Esophagus squamous epithelium (tissue), 5 donors: ENCODE results near the gene PTPRM. TPM values are rescaled to one million over a fixed set of nuclear protein-coding genes. Genes with fewer than 3 reads are reported as not detected.

Source experiments
- DNase-seq: peaks from one replicate; lab custom pipeline; 2025; lab: John Stamatoyannopoulos, UW
- H3K27ac ChIP-seq, 4 donors: fragments of 200-600 bp; sonication (generic); one replicate each; pipeline ENCODE4 v1.5.1; 2016 to 2019; ENCODE audit warnings: mild to moderate bottlenecking in 1 of 4
- H3K27me3 ChIP-seq, 4 donors: fragments of 200-600 bp; sonication (generic); 1 replicate in 3 of 4; 2 replicates in 1 of 4; pipeline versions ENCODE4 v1.5.1 to v1.6.0; 2017 to 2021; ENCODE audit warnings: antibody characterized with exemption in 1 of 4
- H3K36me3 ChIP-seq, 3 donors: fragments of 200-600 bp; sonication (generic); one replicate each; pipeline ENCODE4 v1.5.1; 2016 to 2019
- H3K4me1 ChIP-seq, 3 donors: fragments of 200-600 bp; sonication (generic); one replicate each; pipeline ENCODE4 v1.5.1; 2017 to 2019
- H3K4me3 ChIP-seq, 4 donors: fragments of 200-600 bp; sonication (generic); 1 replicate in 3 of 4; 2 replicates in 1 of 4; pipeline ENCODE4 v1.5.1; 2016 to 2019; ENCODE audit warnings: mild to moderate bottlenecking in 2 of 4, moderate library complexity in 1 of 4
- H3K9me3 ChIP-seq, 3 donors: fragments of 200-600 bp; sonication (generic); one replicate each; pipeline ENCODE4 v1.5.1; 2016 to 2019
- CTCF ChIP-seq, 6 experiments: fragments of 450-650 bp in 4 of 6; fragments of 200-600 bp in 2 of 6; sonication (generic) in 2 of 6; IDR thresholded peaks; one replicate each; pipeline ENCODE4 v1.5.1; 2016 to 2019; ENCODE audit warnings: antibody characterized with exemption in 6 of 6, mild to moderate bottlenecking in 4 of 6, moderate library complexity in 4 of 6
- POLR2A ChIP-seq, 4 donors: fragments of 450-650 bp; IDR thresholded peaks; one replicate each; pipeline ENCODE4 v1.6.1; 2017; ENCODE audit warnings: antibody characterized with exemption in 4 of 4, mild to moderate bottlenecking in 4 of 4, moderate library complexity in 3 of 4
- WGBS, 2 donors: methylation state at CpG; one replicate each; pipeline ENCODE4 v1.1.5; 2018; 5-methylcytosine and 5-hydroxymethylcytosine counted together
- intact Hi-C: fragments of 100-400 bp; cut with DNase I; formaldehyde crosslinking; loops from one replicate; pipeline ENCODE4 v1.15.0; 2022
- total RNA-seq, 4 donors: library from RNA; depleted of rRNA; stranded (reverse); fragments of >200 nt; gene quantifications; one replicate each; pipeline ENCODE4 v1.1.0, GENCODE V29; 2016
- donor health status: DM: yes; HTN: yes; CAD: no.

The PTPRM gene
- total RNA-seq, 4 donors from 2014 or later, result 6.5 to 38.7 (median 11.1) TPM

- Histone ChIP-seq H3K4me1 (no peaks in the 10 kb centered on the region), H3K36me3 (no peaks in the 10 kb centered on the region), H3K27ac (no peak overlapping the region), H3K27me3 (no peaks in the 10 kb centered on the region), H3K4me3 (no peak overlapping the region), H3K9me3 (no peaks in the 10 kb centered on the region)
- TF ChIP-seq CTCF (IDR thresholded peaks at IDR 0.05), result no peak
- no peak for TF ChIP-seq POLR2A (IDR thresholded peaks at IDR 0.05)
- 67 to 95% methylated on average over 2 of the region's 2 CpGs for WGBS, 2 donors
- intact Hi-C loops, result no loop called here
- DNase-seq, result no peak
These were observed 755.4 kb downstream of the PTPRM start for GRCh38 chr18:8322486-8322885.

DNA sequence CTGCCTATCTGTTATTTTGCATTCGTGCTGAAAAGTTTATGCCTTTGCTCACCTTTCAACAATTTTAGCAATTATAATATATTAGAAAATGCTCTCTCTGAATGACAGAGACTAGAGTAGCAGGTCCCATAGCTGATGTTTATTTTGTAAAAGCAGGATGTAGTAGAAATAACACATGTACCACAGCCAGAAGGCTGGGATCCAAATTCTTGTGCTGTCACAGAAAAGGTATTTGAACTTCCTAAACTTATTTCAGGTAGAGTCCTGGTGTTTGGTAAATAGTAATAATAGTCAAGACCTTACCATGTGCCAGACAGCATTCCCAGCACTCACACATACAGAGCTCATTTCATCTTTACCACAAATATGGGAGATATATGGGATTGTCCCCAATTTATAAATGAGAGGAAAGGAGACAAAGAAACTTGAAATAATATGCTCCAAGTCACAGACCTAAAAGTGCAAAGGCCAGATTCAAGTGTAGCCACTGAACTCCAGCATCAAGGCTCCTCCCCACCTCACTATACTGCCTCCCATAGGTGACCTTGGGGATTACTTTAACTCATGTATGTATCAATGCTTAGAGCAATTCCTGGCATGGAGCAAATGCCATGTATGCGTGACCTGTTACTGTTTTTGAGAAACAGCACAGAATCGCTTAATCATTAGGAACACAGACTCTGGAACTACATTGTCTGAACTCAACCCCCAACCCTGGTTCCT is 757.4 kb downstream of the PTPRM start:
- TF ChIP-seq POLR2A (IDR thresholded peaks at IDR 0.05) (no peak), CTCF (IDR thresholded peaks at IDR 0.05) (no peak)

DNA sequence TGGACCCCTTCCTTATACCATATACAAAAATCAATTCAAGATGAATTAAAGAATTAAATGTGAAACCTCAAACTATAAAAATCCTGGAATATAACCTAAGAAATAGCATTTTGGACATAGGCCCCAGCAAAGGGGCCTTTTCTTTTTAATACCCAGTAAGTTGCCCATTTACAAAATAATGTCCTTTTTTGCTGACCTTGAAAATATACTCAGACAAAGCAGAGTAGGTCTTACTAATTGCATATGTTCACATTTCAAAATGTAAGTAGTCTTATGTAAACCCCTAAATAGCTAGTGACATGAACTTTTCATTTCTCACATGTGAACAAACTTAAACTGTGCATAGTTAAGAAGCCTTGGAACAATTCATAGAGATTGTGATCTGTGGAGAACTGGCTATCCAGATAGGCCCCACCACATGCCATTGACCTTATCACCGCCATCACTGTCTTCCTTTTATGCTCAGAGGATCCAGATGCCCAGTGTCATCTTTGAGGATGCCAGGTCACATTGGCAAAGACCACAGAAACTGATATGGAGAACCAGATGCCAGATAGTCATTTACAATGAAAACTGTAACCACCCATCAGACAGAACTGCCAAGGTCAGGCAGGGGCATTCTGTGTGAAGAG is 759.8 kb downstream of the PTPRM start:
- Histone ChIP-seq H3K4me3 (no peak overlapping the region), H3K36me3 (no peaks in the 10 kb centered on the region), H3K27ac (no peak overlapping the region), H3K27me3 (no peaks in the 10 kb centered on the region), H3K4me1 (peaks cover 0 to 12% (median 0%) of the 10 kb centered on the region in 3 donors), H3K9me3 (no peaks in the 10 kb centered on the region)
- no peak for TF ChIP-seq POLR2A (IDR thresholded peaks at IDR 0.05)
- no peak for TF ChIP-seq CTCF (IDR thresholded peaks at IDR 0.05)
- DNase-seq, result no peak
- 90 to 91% methylated on average over 1 of the region's 1 CpG for WGBS, 2 donors
- intact Hi-C loops, result no loop called here

More for the DNA sequence above, 757.4 kb downstream of the PTPRM start:
- H3K4me1 ChIP-seq, result peaks cover 0 to 12% (median 0%) of the 10 kb centered on the region in 3 donors
- H3K9me3 ChIP-seq, result no peaks in the 10 kb centered on the region
- no peak for DNase-seq
- no peak overlapping the region for H3K27ac ChIP-seq
- H3K4me3 ChIP-seq, result no peak overlapping the region
- intact Hi-C loops, result no loop called here
- WGBS, 2 donors, result 84 to 86% methylated on average over 3 of the region's 3 CpGs
- H3K27me3 ChIP-seq, result no peaks in the 10 kb centered on the region
- H3K36me3 ChIP-seq, result no peaks in the 10 kb centered on the region

GRCh38 chr18:8328126-8328525 is 761.0 kb downstream of the PTPRM start:
- Histone ChIP-seq H3K36me3 (no peaks in the 10 kb centered on the region), H3K27ac (no peak overlapping the region), H3K4me3 (no peak overlapping the region), H3K4me1 (peaks cover 0 to 12% (median 0%) of the 10 kb centered on the region in 3 donors), H3K27me3 (no peaks in the 10 kb centered on the region), H3K9me3 (no peaks in the 10 kb centered on the region)
- intact Hi-C loops, result no loop called here
- DNase-seq, result no peak
- whole genome bisulfite sequencing, 2 donors, result 28 to 64% methylated on average over 2 of the region's 2 CpGs
- no peak for TF ChIP-seq CTCF (IDR thresholded peaks at IDR 0.05)
- no peak for TF ChIP-seq POLR2A (IDR thresholded peaks at IDR 0.05)

DNA sequence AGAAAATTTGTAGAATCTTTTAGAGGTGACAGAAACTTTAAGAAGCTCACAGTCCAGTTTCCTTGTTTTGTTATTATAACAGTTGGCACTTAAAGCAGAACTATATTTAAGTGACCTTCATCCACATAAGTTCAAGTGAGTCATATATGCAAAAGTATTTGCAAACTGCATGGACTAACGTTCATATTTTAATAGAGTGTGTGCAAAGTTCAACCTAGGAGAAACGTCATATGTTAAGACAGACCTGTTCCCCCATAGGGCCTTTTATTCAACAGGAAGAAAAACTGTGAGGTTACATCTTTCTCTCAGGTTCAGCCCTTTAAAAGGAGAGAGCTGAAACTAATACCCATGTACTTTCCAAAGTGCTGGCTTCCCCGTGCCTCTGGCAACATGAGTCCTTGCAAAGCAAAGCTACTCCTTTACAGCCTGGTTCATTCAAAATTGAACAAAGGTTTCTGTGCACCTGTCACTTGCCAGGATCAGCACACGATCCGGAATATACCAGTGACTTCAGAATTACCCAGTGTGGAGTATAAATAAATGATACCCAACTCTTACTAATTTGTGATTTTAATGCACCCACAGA is 762.2 kb downstream of the PTPRM start:
- intact Hi-C loops, result no loop called here
- WGBS, 2 donors, result 42 to 43% methylated on average over 5 of the region's 5 CpGs
- H3K27me3 ChIP-seq, result no peaks in the 10 kb centered on the region
- no peaks in the 10 kb centered on the region for H3K9me3 ChIP-seq
- no peak for TF ChIP-seq CTCF (IDR thresholded peaks at IDR 0.05)
- TF ChIP-seq POLR2A (IDR thresholded peaks at IDR 0.05), result no peak
- H3K4me3 ChIP-seq, result no peak overlapping the region
- no peaks in the 10 kb centered on the region for H3K36me3 ChIP-seq
- peaks cover 0 to 12% (median 0%) of the 10 kb centered on the region in 3 donors for H3K4me1 ChIP-seq
- no peak overlapping the region for H3K27ac ChIP-seq
- DNase-seq, result no peak
